Ureter (tissue), 1 donor: Measurements from ENCODE around the gene CRABP1. TPM values are rescaled to one million over a fixed set of nuclear protein-coding genes. Genes with fewer than 3 reads are reported as not detected.
A peak's percentile ranks its signal among the peaks of the same experiment; 100 is the strongest.

Experiments used
- DNase-seq: peaks from one replicate; pipeline ENCODE4 v3.0.0-alpha.2; 2020; ENCODE audit warnings: low spot score
- total RNA-seq: library from RNA; stranded (reverse); gene quantifications from one replicate; pipeline ENCODE4 v1.2.4, GENCODE V29; 2023
- donor health status: DM: yes; HTN: yes; CAD: no.

The CRABP1 gene
- not detected for total RNA-seq

- no peak for DNase-seq
These were observed at the start of gene CRABP1 for GRCh38 chr15:78340231-78341056. Gene CRABP1, plus strand, starts transcription at chr15:78340353. Its CDS starts 76 bp downstream, at chr15:78340429.

- DNase-seq = no peak
These were observed 49.1 kb upstream of the CRABP1 start for GRCh38 chr15:78291052-78291451.

- DNase-seq = peak; percentile 67
These were observed 48.5 kb upstream of the CRABP1 start for GRCh38 chr15:78291698-78292097.

- no peak for DNase-seq
These were observed 47.9 kb upstream of the CRABP1 start for GRCh38 chr15:78292219-78292618.

GRCh38 chr15:78299101-78299930 is 40.8 kb upstream of the CRABP1 start, which contains the start of gene SKIC8:
Gene SKIC8, minus strand, starts transcription at chr15:78299609. Its CDS starts 3,923 bp downstream, at chr15:78295686.
- DNase-seq = peak; percentile 93

DNA sequence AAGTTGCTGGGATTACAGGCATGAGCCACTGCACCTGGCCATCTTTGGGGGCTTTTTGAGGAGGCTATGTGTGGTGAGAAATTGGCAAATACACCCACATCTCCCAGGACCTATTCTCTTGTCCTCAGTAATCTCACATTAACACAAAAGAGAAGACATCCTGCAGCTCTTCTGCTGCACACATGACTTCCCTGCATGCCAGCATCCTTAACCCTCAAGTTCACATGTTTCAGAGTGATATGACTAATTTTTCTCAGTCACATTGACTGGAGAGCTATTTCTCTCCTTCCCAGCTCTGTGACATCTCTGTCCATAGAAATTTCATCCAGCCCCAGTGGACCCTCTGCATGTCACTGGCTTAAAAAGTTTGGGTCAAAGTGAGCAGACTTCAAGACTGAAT is 38.8 kb upstream of the CRABP1 start:
- DNase-seq = no peak

DNA sequence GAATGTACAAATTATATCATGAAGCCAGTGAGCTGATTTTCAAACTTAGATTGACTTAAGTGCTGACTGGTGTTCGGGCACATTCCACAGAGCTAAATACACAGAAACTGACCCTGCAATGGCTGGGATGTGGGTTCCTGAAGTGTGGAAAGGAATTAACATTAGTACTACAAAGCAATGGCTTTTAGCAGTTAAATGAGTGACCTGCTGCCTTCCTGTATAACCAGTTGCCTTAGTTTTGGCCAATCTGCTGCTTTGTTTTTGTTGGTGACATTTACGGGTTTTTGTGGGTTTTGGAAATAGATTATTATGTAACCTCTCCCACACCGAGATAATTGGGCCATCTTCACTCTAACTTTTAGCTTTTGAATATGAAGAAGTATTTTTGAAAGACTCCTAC is 38.3 kb upstream of the CRABP1 start:
- DNase-seq = no peak

- no peak for DNase-seq
These were observed 37.4 kb upstream of the CRABP1 start for GRCh38 chr15:78302579-78303312.

DNA sequence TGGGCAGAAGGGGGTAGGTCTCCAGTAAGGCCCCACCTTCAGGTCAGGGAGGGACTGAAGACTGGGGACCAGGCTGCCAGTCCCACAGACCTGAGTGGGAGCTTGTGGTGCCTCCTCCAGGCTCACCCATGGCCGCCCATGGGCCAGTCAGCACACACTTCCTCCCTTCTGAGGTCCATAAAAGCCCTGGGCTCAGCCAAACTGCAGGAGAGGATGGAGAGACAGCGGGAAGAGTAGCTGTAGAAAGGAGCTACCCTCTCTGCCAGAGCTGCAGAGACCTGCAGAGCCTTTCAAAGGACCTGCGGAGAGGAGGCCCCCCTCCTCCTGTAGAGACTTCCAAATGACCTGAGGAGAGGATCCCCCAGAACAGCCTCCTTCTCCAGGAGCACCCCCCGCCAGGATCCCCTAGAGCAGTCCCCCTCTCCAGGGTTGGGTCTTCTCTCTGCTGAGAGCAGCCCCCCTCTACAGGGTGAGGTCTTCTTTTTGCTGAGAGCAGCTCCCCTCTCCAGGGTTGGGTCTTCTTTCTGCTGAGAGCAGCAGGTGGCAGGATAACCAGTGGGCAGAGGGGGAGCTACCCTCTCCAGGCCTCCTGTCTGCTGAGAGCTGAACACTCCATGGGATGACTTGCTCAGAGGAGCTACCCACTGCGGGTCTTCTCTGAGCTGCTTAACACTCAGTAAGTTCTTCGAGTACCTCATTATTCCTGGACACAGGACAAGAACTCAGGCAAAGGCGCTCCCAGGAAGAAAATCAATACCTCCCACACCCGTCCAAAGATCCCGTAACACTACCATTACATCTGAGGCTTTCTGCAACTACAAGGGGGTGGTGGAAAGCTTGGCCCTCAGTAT is 35.7 kb upstream of the CRABP1 start:
- DNase-seq = no peak

GRCh38 chr15:78306176-78306774 is 33.9 kb upstream of the CRABP1 start:
- no peak for DNase-seq

DNA sequence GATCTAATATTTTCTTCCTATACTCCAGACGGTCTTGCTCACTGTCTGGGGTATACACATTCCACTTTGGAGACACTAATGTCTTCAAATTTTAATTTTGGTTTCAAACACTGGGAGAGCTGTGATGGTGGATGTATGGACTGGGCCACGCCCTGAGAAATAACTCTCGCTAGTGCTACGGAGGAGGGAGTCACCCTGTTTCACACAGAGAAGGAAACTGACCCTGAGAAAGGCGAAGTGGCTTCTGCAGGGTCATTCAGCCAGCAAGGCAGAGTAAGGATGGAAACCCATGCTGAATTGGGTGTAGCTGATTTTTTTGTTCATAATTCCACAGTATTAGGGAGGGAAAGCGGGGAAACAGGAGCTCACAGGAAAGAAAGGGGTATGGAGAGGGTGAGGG is 32.2 kb upstream of the CRABP1 start:
- DNase-seq = no peak

DNA sequence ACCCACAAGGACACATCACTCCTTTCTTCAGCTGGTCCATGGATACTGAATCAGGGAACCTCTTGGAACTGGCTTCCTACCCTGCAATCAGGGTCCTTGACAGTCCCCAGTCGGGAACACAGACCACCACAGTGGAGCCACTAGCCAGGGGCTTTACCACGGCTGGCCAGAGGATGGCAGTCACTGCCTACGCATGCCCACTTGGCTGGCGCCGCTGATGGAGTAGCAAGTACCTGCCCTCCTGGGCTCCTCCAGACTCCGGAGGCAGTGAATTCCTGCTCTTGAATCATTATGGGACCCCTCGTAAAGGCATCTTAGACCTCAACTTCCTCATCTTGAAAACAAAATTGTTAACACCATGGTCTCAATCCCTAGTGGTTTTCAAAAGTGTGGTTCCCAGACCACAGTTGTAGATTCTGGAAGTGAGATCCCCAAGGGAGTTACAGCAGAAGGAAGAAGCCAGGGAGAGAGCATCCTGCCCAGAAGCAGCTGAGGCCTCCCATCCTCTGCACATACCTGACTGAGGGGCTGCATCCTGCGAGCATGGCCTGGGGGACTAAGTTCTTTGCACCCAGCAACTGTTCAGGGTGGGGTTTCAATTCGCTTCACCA is 31.6 kb upstream of the CRABP1 start:
- peak; percentile 65 for DNase-seq

DNA sequence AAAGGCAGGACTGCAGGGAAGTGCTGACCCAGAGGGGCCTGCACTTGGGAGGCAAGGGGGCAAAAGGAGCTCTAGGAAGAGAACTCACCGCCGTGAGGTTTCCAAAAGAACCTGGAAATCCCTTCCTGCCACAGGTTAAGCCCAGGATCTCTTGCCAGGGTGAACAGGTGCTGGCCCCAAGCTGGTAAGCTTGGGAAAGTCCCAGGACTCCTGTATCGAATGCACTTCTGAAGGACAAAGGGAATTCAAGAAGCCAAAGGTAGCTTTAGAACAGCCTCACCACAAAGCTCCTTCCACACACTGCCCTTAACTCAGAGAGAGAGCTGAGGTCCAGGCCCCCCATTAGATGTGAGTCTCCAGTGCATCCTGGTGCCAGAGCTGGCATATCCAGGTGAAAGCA is 28.9 kb upstream of the CRABP1 start:
- no peak for DNase-seq

- DNase-seq = no peak
These were observed 27.6 kb upstream of the CRABP1 start for GRCh38 chr15:78312536-78312935.

GRCh38 chr15:78312957-78313356 is 27.2 kb upstream of the CRABP1 start:
- DNase-seq = no peak

- DNase-seq = no peak
These were observed 26.8 kb upstream of the CRABP1 start for GRCh38 chr15:78313383-78313782.

DNA sequence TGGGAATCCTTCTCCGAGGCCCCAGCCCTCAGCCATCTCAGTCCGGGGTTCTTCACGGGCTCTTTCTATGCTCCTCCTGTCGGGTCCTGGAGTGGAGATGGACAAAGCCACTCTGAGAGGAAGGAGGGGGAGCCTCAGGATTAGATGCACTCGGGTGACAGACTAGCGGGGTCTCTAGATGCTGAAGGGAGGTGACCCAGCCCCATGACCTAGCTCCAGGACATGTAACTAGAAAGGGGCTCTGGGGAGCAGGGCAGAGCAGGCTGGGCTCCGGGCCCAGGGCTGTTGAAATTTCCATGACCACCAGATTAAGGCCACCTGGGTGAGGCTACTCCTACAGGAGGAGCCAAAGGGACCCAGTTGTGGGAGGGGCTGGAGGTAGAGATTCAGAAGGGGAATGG is 26.0 kb upstream of the CRABP1 start:
- no peak for DNase-seq

GRCh38 chr15:78315686-78316282 is 24.4 kb upstream of the CRABP1 start:
- no peak for DNase-seq

GRCh38 chr15:78316283-78317083 is 23.7 kb upstream of the CRABP1 start:
- peak; percentile 63 for DNase-seq
